ENCODE results near the gene TACR2.
A peak's percentile ranks its signal among the peaks of the same experiment; 100 is the strongest.

Gene TACR2

GRCh38 chr10:69401416-69401815 lies 15.3 kb downstream of the TACR2 start:
- no peak for DNase-seq

DNA sequence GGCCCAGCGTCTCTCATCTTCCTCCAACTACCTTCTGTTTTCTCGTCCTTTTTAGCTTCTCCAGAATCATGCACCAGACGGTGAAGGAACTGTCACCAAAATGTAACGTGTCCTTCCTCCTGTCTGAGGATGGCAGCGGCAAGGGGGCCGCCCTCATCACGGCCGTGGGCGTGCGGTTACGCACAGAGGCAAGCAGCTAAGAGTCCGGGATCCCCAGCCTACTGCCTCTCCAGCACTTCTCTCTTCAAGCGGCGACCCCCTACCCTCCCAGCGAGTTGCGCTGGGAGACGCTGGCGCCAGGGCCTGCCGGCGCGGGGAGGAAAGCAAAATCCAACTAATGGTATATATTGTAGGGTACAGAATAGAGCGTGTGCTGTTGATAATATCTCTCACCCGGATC lies 15.8 kb downstream of the TACR2 start:
- no peak for DNase-seq

DNA sequence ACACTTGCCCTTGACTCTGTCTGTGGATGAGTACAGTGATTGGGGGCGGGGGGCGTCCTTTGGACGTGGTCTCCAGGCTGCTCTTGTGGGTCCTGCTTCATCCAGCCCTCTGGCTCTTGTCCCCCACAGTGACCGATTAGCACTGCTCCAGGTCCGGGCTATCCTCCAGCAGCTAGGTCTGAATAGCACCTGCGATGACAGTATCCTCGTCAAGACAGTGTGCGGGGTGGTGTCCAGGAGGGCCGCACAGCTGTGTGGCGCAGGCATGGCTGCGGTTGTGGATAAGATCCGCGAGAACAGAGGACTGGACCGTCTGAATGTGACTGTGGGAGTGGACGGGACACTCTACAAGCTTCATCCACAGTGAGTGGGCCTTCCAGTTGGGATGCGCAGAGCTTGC lies 18.3 kb downstream of the TACR2 start:
- DNase-seq = no peak

DNA sequence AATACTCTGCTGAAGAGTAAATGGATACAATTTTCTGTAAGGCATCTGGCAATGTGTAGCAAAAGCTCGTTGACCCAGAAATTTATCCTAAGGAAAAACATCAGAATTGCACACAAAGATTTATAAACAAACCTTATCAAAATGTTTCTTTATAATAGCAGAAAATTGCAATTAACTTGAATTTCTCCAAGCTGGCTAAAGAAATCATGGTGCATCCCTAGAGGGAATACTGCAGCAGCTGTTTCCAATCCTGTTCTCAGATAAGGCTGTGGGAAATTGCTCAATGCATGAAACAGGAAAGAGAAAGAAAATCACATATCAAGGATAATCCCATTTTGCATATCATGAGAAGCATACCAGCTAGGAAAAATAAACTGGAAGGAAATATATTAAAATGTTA lies 18.7 kb downstream of the TACR2 start:
- no peak for DNase-seq

DNA sequence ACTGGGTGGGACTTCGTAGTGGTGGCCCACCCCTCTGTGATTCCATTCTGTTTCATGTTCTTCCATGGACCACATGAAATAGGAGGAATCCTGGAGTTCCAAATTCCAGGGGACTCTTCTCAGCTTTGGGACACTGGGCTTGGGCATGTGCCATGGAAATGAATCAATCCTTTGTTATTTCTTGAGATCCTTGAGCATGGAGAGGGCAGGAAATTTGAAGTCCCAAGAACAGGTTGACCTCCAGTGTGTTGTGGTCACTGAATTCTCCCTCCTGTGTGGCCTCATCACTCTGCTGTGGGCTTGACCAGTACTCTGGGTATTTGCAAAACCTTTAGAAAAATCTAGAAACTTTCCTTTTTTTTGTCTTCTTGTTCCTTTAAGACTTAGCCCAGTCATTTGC lies 22.7 kb downstream of the TACR2 start:
- no peak for DNase-seq

DNA sequence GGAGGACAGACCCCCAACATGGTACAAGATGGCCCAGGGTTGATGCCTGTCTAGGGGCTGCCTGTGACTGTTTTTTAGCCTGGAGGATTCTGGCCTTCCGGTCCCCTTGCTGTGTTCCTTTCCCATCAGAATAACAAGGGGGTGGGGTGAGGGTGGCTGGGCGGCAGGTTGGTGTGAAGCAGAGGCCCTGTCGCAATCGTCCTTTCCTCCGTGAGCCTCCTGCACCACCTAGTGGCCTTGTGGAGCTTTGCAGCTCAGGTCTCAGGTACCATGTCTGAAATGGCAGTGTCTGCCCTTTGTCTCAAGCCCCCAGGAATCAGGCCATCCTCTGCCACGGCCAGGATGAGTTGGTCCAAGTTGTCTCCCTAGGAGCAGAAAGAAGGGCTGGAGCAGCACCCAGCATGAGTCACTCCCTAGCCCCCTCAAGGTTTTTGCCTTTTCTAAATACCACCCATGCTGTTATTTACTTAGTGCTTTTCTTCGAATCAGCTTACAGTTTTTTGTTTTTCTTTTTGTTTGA lies 24.2 kb downstream of the TACR2 start:
- DNase-seq = peak; percentile 83 to 84

- no peak for DNase-seq
These were observed 25.6 kb downstream of the TACR2 start for GRCh38 chr10:69391158-69391557.

DNA sequence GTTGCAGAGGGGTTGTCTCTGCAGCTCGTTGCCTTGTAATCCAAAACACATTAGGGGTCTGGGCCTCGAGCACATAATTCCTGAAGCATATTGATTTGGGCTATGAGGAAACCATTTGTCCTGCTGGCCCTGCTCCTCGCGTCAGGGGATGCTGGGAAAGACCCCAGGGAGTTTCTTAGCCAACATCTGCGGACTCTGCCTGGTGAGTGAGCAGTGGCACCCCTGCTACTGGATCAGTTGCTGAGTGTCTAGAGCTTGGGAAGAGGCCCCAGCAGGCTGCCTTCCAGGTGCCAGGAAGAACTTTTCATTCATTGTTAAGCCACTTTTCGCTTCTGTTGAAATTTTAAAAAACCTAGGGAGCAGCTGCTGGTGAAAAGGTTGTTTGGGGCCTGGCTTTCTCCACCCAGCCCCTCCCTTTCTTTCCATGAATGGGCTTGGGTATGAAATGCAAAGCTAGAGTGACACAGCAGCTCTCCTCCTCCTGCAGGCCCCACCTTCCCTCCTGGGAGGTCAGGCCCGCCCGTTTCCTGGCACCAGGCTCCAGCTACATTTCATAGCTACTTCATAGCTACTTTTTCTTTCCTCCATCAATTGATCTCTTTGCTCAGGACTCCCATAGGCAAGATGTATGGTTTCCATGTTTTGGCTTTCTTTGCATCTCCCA lies 26.8 kb downstream of the TACR2 start:
- no peak for DNase-seq

DNA sequence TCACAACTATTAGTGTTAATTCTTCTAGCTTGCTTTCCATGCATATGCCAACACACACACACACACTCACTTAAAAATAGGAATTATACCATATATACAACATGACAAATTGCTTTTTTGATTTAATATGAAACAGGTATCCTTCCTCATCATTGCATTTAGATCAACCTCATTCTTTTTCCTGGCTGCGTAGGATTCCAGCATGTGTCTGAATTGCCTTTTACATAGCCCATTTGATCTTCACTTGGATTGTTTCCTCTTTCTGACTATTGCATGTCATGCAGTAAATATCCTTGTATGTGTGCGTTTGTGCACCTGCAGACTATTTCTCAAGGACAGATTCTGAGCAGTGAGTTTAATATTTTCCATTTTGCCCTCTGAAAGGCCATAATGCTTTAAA lies 28.2 kb downstream of the TACR2 start:
- DNase-seq = no peak

GRCh38 chr10:69387500-69387899 lies 29.2 kb downstream of the TACR2 start:
- DNase-seq = no peak

- DNase-seq = no peak
These were observed 31.0 kb downstream of the TACR2 start for GRCh38 chr10:69385454-69386350.

GRCh38 chr10:69384320-69384719 lies 32.4 kb downstream of the TACR2 start:
- no peak for DNase-seq

GRCh38 chr10:69383558-69383957 lies 33.2 kb downstream of the TACR2 start:
- DNase-seq = no peak

GRCh38 chr10:69382382-69383117 lies 34.2 kb downstream of the TACR2 start:
- no peak for DNase-seq

DNA sequence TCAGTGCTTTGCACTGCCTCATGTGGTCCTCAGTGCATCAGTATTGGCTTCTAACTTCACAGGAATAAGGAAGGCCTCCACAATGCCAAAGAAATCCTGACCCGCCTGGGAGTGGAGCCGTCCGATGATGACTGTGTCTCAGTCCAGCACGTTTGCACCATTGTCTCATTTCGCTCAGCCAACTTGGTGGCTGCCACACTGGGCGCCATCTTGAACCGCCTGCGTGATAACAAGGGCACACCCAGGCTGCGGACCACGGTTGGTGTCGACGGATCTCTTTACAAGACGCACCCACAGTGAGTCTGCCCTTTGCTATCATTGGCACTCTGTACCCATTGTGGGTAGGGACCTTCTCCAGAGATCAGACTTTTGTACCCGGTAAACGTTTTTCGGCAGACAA lies 36.9 kb downstream of the TACR2 start:
- DNase-seq = no peak

- no peak for DNase-seq
These were observed 38.8 kb downstream of the TACR2 start for GRCh38 chr10:69377933-69378332.

- DNase-seq = no peak
These were observed 39.5 kb downstream of the TACR2 start for GRCh38 chr10:69377191-69377590.

DNA sequence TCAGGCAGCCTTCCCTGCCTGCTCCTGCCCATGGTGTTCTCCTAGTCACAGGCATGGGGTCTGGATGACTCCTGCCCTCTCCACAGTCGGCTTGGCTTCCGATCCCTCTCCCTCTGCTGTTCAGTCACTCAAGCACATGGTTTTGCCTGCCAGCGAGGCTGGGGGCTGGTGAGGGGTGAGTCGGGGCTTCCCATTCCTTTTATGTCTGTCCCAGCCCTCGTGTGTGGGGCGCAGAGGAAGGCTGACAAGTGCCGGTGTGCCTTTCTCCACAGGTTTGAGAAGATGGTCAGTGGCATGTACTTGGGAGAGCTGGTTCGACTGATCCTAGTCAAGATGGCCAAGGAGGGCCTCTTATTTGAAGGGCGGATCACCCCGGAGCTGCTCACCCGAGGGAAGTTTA lies 40.1 kb downstream of the TACR2 start:
- DNase-seq = no peak

DNA sequence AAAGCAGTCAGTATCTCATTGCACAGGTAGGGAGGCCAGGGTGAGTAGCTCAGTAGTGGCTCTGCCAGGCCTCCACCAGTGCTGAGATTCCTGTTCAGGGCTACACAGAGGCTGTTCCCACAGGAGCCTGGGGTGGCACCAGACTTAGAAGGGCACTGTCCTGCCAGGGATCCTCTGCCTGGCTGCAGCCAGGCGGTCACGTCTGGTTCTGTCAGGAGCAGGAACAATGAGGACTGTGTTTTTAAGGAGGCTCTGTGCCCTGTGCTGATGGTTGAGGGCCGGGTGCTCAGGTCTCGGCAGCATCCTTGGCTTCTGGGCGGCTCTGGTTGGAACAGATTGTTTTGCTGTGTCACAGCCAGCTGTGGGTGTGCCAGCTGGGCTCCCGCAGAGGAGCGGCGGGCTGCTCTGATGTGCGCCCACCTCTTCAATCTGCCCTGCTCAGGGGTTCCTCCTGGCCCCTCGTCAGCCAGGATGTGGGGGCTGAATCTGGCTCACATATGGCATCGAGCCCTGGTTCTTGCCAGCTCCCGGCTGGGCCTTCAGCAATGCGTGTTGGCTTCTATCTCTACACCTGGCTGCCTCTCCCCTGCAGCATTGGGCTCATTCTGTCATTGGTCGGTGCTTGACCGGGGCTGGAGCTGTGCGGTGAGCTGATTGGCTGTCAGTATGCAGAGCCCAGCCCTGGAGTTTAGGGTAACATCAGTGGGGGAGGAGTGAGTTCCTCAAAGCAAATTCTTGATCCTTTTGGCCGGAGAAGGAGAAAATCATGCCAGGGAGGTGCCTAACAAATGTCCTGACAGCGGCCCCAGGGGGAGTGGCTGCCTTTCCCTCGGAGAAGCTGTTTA lies 41.2 kb downstream of the TACR2 start:
- no peak for DNase-seq

DNA sequence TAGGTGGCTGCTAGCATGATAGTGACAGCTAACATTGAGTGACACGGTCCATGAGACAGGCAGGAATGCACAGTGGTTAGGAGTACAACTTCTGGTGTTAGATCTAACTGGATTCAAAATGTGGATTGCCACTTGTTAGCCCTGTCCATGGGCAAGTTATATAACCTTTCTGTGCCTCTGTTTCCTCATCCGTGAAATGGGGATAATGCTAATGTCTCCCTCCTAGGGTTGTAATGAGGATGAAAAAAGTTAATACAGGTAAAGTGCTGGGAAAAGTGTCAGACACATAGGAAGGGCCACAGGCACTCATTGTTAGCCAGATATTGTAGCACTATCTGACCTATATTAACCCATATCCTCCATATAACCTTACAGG lies 41.8 kb downstream of the TACR2 start:
- no peak for DNase-seq

GRCh38 chr10:69374242-69374641 lies 42.5 kb downstream of the TACR2 start:
- DNase-seq = no peak

Data from inflammatory macrophage (primary cell).